GM10266 (cell line): ENCODE measurements around the gene RTP5.

Experiments
- DNase-seq: peaks from one replicate; pipeline ENCODE4 v3.0.0; 2012; ENCODE audit errors: extremely low spot score
- TF ChIP-seq, protein P1 (sequence below): IDR thresholded peaks from 2 replicates; pipeline ENCODE4 v1.5.1; 2012; ENCODE audit warnings: mild to moderate bottlenecking, low read depth; ENCODE audit not compliant: control insufficient read depth, insufficient read depth; ENCODE audit errors: missing control alignments

Gene RTP5

DNA sequence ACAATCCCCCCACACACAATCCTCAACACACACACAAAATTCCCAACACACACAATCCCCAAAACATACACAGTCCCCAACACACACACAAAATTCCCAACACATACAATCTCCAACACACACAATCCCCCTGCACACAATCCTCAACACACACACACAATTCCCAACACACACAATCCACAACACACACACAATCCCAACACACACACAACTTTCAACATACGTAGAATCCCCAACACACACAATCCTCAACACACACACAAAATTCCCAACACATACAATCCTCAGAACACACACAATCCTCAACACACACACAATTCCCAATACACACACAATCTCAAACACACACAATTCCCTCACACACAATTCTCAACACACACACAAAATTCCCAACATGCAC, 8.3 kb upstream of the RTP5 start:
- TF ChIP-seq, protein P1, sequence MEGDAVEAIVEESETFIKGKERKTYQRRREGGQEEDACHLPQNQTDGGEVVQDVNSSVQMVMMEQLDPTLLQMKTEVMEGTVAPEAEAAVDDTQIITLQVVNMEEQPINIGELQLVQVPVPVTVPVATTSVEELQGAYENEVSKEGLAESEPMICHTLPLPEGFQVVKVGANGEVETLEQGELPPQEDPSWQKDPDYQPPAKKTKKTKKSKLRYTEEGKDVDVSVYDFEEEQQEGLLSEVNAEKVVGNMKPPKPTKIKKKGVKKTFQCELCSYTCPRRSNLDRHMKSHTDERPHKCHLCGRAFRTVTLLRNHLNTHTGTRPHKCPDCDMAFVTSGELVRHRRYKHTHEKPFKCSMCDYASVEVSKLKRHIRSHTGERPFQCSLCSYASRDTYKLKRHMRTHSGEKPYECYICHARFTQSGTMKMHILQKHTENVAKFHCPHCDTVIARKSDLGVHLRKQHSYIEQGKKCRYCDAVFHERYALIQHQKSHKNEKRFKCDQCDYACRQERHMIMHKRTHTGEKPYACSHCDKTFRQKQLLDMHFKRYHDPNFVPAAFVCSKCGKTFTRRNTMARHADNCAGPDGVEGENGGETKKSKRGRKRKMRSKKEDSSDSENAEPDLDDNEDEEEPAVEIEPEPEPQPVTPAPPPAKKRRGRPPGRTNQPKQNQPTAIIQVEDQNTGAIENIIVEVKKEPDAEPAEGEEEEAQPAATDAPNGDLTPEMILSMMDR: no peak
- no peak for DNase-seq

DNA sequence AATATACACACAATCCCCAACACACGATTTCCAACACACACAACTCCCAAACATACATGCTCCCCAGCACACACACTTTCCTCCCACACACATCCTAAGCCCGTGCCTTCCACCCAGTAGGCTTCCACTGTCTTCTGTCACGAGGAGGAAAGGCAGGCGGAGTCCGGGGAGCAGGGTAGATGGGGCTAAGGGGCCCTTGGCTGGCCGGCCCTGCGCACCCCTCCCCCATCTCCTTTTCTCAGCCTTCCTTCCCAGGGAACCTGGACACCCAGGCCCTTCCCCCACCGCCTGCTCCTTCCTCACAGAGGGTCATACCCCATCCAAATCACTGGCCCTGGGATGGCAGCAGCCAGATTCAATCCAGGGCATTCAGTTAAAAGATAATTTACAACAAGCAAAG, 7.4 kb upstream of the RTP5 start:
- TF ChIP-seq, protein P1: no peak
- DNase-seq: no peak

DNA sequence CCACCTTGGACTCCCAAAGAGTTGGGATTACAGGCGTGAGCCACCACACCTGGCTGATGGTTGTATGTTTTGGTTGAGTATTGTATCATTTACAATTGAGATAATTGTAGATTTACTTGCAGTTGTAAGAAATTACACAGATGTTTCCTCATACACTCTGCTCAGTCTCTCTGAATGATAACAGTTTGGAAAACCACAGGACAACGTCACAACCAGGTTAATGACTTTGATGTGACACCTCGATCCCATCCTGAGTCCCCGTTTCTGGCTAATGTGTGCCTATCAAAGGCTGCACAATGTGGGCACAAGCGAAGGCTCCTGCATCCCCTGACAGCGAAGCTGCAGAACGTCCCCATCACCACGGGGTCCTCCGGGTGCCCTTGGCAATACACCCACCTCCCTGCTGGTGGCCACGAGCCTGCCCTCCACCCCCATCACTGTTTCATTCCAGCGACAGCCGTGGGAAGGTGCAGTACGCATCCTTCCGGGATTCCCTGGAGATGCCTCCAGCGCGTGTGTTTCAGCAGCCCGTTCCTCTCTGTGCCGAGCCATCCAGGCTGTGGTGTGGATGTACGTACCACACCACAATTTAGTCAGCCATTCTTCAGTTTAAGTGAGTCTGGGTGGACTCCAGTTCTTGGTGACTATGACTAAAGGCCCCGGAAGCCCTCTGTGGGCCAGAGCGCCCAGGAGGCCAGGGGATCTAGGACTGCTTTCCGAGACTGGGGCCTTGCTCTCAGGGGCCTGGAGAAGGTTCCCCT, 6.6 kb upstream of the RTP5 start:
- TF ChIP-seq, protein P1: no peak
- DNase-seq: no peak

DNA sequence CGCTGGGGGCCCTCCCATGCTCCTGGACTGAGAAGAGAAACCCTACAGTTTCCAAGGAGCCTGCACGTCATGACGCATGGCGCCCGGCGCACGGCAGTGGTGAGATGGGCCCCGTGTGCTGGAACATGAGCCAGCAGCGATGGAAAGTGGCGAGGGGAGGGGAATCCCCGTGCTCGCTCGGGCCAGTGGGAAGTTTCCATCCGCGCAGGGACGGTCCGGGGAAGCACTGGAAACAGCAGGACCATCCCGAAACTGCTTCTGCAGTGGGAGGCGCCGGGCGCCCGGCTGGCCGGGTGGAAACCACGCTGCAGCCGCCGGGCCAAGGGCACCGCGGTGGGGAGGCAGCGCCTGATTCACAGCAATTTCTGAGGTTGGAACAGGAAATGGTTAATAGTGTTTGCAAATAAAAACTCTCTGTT, 6.0 kb upstream of the RTP5 start:
- TF ChIP-seq, protein P1: no peak
- no peak for DNase-seq

DNA sequence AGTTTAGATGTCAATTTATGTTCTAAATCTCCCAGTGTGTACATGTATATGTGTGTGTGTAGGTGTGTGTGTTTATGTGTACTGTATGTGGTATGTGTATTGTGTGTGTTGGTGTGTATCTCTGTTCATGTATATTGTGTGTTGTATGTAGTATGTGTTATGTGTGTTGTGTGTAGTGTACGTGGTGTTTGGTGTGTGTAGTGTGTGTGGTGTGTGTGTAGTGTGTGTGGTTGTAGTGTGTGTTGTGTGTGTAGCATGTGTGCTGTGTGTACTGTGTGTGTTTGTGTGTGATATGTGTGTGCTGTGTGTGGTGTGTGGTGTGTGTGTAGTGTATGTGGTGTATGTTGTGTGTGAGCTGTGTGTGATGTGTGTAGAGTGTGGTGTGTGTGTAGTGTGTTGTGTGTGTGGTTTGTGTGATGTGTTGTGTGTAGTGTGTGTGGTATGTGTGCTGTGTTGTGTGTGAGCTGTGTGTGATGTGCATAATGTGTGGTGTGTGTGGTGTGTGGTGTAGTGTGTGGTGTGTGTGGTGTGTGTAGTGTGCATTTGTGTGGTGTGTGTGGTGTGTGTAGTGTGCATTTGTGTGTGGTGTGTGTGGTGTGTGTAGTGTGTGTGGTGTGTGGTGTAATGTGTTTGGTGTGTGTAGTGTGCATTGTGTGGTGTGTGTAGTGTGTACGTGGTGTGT, 5.2 kb upstream of the RTP5 start:
- no peak for DNase-seq
- TF ChIP-seq, protein P1: no peak

DNA sequence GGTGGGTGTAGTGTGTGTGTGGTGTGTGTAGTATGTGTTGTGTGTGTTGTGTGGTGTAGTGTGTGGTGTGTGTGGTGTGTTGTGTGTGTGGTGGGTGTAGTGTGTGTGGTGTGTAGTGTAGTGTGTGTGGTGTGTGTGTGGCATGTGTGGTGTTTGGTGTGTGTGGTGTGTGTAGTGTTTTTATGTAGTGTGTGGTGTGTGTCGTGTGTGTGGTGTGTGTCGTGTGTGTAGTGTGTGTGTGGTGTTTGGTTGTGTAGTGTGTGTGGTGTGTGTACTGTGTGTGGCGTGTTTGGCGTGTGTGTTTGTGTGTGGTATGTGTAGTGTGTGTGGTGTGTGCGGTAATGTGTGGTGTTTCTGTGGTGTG, 4.7 kb upstream of the RTP5 start:
- TF ChIP-seq, protein P1: no peak
- DNase-seq: no peak

DNA sequence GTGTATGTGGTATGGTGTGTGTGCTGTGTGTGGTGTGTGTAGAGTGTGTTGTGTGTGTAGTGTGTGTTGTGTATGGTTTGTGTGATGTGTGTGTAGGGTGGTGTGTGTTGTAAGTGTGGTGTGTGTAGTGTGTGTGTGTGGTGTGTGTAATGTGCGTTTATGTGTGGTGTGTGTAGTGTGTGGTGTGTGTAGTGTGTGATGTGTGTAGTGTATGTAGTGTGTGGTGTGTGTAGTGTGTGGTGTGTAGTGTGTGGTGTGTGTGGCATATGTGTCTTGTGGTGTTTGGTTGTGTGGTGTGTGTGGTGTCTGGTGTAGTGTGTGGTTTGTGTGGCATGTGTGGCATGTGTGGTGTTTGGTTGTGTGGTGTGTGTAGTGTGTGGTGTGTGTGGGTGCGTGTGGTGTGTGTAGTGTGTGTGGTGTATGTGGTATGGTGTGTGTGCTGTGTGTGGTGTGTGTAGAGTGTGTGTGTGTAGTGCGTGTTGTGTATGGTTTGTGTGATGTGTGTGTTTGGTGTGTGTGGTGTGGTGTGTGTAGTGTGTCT, 4.0 kb upstream of the RTP5 start:
- TF ChIP-seq, protein P1: no peak
- no peak for DNase-seq
